Upper lobe of right lung (tissue), 1 donor: ENCODE measurements around the gene OBSL1. TPM values are rescaled to one million over a fixed set of nuclear protein-coding genes. Genes with fewer than 3 reads are reported as not detected.

Experiments used
- ATAC-seq: fragments of 200-7000 bp; cut with Tn5 transposase; one replicate; pipeline ENCODE4 v1.9.1; 2020; ENCODE audit warnings: mild to moderate bottlenecking, moderate library complexity
- DNase-seq: peaks from one replicate; pipeline ENCODE4 v3.0.0-alpha.2; 2020
- H3K27ac ChIP-seq: fragments of 200-600 bp; one replicate; pipeline ENCODE4 v1.8.0; 2022
- H3K27me3 ChIP-seq: fragments of 200-600 bp; one replicate; pipeline ENCODE4 v1.8.0; 2022; ENCODE audit warnings: mild to moderate bottlenecking
- H3K36me3 ChIP-seq: fragments of 200-600 bp; one replicate; pipeline ENCODE4 v1.8.0; 2022
- H3K4me1 ChIP-seq: fragments of 200-600 bp; one replicate; pipeline ENCODE4 v1.8.0; 2022
- H3K4me3 ChIP-seq: fragments of 200-600 bp; one replicate; pipeline ENCODE4 v1.8.0; 2022; ENCODE audit warnings: mild to moderate bottlenecking
- H3K9me3 ChIP-seq: fragments of 200-600 bp; one replicate; pipeline ENCODE4 v1.8.0; 2022
- intact Hi-C: fragments of 100-400 bp; cut with DNase I; formaldehyde crosslinking; loops from one replicate; pipeline ENCODE4 v1.11.0; 2022
- microRNA-seq: library from miRNA; unstranded; fragments of <30 nt; microRNA quantifications from one replicate; pipeline ENCODE4 v1.2.0, GENCODE V29; 2020; ENCODE audit warnings: borderline microRNAs expressed
- total RNA-seq: library from RNA; stranded (reverse); fragmentation: NEBNext Ultra II Directional; extraction: Animal tissue kit (Norgen Biotek cat#: 25700); gene quantifications from one replicate; pipeline ENCODE4 v1.2.1, GENCODE V29; 2021
- TF ChIP-seq, protein P1 (sequence below): fragments of 200-600 bp; IDR thresholded peaks from one replicate; pipeline ENCODE4 v1.8.0; 2022; ENCODE audit warnings: antibody characterized with exemption
- donor health status: DM: no; HTN: yes; CAD: no; lungs with severe emphysema.

The OBSL1 gene
- total RNA-seq, 1 donor from 2014 or later: 72.8 TPM

DNA sequence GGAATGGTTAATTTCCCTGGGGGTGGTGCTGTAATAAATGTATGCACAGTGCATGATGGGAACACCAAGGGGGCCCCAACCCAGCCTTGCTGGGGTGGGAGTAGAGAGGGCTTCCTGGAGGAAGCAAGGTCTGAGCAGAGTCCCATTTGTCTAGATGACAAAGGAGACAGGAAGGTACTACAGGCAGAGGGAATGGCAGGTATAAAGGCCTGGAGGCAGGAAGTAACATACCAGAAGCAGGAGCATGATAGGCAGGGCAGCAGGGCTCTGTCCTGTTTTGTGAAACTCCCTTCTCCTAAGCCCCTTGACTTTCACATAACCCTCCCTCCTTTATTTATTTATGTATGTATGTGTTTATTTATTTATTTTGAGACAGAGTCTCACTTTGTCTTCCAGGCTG lies 68.7 kb downstream of the OBSL1 start:
- TF ChIP-seq, protein P1, sequence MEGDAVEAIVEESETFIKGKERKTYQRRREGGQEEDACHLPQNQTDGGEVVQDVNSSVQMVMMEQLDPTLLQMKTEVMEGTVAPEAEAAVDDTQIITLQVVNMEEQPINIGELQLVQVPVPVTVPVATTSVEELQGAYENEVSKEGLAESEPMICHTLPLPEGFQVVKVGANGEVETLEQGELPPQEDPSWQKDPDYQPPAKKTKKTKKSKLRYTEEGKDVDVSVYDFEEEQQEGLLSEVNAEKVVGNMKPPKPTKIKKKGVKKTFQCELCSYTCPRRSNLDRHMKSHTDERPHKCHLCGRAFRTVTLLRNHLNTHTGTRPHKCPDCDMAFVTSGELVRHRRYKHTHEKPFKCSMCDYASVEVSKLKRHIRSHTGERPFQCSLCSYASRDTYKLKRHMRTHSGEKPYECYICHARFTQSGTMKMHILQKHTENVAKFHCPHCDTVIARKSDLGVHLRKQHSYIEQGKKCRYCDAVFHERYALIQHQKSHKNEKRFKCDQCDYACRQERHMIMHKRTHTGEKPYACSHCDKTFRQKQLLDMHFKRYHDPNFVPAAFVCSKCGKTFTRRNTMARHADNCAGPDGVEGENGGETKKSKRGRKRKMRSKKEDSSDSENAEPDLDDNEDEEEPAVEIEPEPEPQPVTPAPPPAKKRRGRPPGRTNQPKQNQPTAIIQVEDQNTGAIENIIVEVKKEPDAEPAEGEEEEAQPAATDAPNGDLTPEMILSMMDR: no peak
- ATAC-seq: no peak
- DNase-seq: no peak
- Histone ChIP-seq H3K36me3 (peaks cover 34% of the 10 kb centered on the region), H3K9me3 (no peaks in the 10 kb centered on the region), H3K27ac (no peak overlapping the region), H3K27me3 (no peaks in the 10 kb centered on the region), H3K4me1 (peaks cover 12% of the 10 kb centered on the region), H3K4me3 (no peak overlapping the region)
- intact Hi-C loops: no loop called here

DNA sequence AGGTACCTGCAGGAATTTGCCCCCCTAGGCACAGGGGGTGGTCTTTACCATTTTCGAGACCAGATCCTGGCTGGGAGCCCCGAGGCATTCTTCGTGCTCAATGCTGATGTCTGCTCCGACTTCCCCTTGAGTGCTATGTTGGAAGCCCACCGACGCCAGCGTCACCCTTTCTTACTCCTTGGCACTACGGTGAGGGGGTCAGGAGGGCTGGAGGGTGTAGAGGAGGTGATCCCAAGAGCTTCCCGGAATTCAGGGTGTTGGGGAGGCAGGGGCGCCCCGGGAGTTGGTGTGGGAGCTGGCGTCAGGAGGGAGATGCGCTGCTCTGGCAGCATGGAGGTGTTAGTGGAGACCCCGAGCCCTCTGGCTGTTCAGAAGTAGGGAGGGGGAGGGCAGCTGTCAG lies 69.5 kb downstream of the OBSL1 start:
- DNase-seq: no peak
- Histone ChIP-seq H3K27me3 (peaks cover 5% of the 10 kb centered on the region), H3K4me3 (no peak overlapping the region), H3K27ac (no peak overlapping the region), H3K4me1 (peaks cover 19% of the 10 kb centered on the region), H3K36me3 (peaks cover 29% of the 10 kb centered on the region), H3K9me3 (no peaks in the 10 kb centered on the region)
- TF ChIP-seq, protein P1: no peak
- intact Hi-C loops: no loop called here
- no peak for ATAC-seq

Small RNA genes within 50 kb of the gene (microRNA-seq; reads per million reads assigned to microRNA genes)
- gene MIR3132: not detected

Other genes with a start within 250 kb of the OBSL1 start
- gene RESP18, start 238.8 kb downstream of the OBSL1 start, total RNA-seq: not detected
- gene DNPEP, start 183.6 kb downstream of the OBSL1 start, total RNA-seq: 69.9 TPM
- 59.4 TPM for gene DES, start 153.2 kb downstream of the OBSL1 start, total RNA-seq
- gene SPEG, start 136.7 kb downstream of the OBSL1 start, total RNA-seq: 5.6 TPM
- 25.3 TPM for gene GMPPA, start 72.6 kb downstream of the OBSL1 start, total RNA-seq
- gene ASIC4, start 57.1 kb downstream of the OBSL1 start, total RNA-seq: 0.55 TPM
- 45.3 TPM for gene CHPF, start 27.7 kb downstream of the OBSL1 start, total RNA-seq
- 2.9 TPM for gene TMEM198, start 27.5 kb downstream of the OBSL1 start, total RNA-seq
- 0.43 TPM for gene INHA, start 771 bp upstream of the OBSL1 start, total RNA-seq
- gene STK11IP, start 26.3 kb upstream of the OBSL1 start, total RNA-seq: 25.7 TPM
- 2.9 TPM for gene SLC4A3, start 56.1 kb upstream of the OBSL1 start, total RNA-seq